PFSK-1 (cell line): Measurements from ENCODE around the gene EYA2.

Source experiments
- FOXP2 ChIP-seq: optimal IDR thresholded peaks from 2 replicates; pipeline ENCODE3; 2011; ENCODE audit warnings: borderline replicate concordance, control low read depth, inconsistent platforms; ENCODE audit not compliant: insufficient read depth; ENCODE audit errors: extremely low read length, extremely low read depth
- POLR2AphosphoS5 ChIP-seq: IDR thresholded peaks from 2 replicates; pipeline ENCODE4 v1.6.1; 2012; ENCODE audit warnings: low read depth, mild to moderate bottlenecking, control low read depth, low read length, moderate library complexity
- SIN3A ChIP-seq: IDR thresholded peaks from 2 replicates; pipeline ENCODE4 v1.6.1; 2012; ENCODE audit warnings: mild to moderate bottlenecking, low read length, moderate library complexity, borderline replicate concordance; ENCODE audit not compliant: insufficient read depth
- TAF1 ChIP-seq: IDR thresholded peaks from 2 replicates; pipeline ENCODE4 v1.6.1; 2012; ENCODE audit warnings: low read length, control low read depth, borderline replicate concordance; ENCODE audit not compliant: insufficient read depth
- TF ChIP-seq, protein P1 (sequence below), 2 experiments: IDR thresholded peaks; 2 replicates each; pipeline versions ENCODE4 v1.6.1 to v1.8.0; 2011 to 2012; ENCODE audit warnings: low read depth in 2 of 2, low read length in 2 of 2, control low read depth in 1 of 2, inconsistent platforms in 1 of 2, mild to moderate bottlenecking in 1 of 2, moderate library complexity in 1 of 2; ENCODE audit not compliant: insufficient read depth in 1 of 2

EYA2 gene

DNA sequence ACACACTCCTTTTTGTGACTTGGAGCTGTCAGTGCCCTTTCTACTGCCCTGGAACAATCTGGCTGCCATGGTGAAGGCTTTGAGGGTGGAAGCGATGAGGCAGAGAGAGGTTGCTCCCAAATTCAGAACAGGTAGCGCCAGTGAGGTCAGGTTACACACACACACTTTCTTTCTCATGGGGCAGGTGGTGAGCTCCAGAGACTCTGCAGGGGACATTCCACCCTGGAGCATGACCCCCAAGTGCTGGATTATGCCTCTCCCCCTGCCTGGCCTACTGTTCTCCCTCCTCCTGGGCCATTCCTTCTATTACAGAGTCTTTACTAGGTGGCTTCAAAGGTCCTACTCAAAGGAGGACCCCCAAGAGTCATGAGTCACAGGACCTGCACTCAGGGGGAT, 98.0 kb downstream of the EYA2 start:
- TF ChIP-seq, protein P1, sequence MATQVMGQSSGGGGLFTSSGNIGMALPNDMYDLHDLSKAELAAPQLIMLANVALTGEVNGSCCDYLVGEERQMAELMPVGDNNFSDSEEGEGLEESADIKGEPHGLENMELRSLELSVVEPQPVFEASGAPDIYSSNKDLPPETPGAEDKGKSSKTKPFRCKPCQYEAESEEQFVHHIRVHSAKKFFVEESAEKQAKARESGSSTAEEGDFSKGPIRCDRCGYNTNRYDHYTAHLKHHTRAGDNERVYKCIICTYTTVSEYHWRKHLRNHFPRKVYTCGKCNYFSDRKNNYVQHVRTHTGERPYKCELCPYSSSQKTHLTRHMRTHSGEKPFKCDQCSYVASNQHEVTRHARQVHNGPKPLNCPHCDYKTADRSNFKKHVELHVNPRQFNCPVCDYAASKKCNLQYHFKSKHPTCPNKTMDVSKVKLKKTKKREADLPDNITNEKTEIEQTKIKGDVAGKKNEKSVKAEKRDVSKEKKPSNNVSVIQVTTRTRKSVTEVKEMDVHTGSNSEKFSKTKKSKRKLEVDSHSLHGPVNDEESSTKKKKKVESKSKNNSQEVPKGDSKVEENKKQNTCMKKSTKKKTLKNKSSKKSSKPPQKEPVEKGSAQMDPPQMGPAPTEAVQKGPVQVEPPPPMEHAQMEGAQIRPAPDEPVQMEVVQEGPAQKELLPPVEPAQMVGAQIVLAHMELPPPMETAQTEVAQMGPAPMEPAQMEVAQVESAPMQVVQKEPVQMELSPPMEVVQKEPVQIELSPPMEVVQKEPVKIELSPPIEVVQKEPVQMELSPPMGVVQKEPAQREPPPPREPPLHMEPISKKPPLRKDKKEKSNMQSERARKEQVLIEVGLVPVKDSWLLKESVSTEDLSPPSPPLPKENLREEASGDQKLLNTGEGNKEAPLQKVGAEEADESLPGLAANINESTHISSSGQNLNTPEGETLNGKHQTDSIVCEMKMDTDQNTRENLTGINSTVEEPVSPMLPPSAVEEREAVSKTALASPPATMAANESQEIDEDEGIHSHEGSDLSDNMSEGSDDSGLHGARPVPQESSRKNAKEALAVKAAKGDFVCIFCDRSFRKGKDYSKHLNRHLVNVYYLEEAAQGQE (IDR thresholded peaks at IDR 0.05; ENCODE audit: insufficient read depth in 1 of 2, low read depth in 2 of 2, low read length in 2 of 2) = no peak
- TF ChIP-seq TAF1 (no peak), FOXP2 (no peak), POLR2AphosphoS5 (no peak), SIN3A (no peak)

DNA sequence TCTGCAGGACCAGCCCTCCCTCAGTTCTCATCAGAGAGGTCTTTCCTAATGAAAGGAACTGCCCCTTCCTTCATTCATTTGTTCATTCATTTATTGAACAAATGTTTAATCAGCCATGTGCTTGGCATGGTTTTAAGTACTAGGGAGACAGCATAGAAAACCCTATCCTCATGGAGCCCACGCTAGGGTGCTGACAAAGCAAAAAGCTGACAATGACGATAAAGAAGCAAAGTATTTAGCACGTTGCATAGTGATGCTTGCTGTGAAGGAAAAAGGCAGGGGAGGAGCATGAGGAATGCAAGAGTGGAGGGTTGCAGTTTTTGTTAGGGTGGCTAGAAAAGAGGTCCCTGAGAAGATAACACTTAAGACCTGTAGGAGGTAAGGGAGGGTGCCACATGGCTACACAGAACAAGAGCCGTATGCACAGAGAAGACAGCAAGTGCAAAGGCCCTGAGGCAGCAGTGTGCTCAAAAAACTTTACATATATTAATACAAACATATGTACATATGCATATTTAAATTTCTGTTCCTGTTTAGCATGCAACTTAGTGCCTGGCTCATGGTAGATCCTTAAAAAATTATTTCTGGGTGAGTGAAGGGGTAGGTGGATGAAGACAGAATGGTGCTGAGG, 98.9 kb downstream of the EYA2 start:
- TF ChIP-seq POLR2AphosphoS5 = no peak
- no peak for TF ChIP-seq SIN3A
- TF ChIP-seq, protein P1 (IDR thresholded peaks at IDR 0.05; ENCODE audit: insufficient read depth in 1 of 2, low read depth in 2 of 2, low read length in 2 of 2) = no peak
- no peak for TF ChIP-seq FOXP2

DNA sequence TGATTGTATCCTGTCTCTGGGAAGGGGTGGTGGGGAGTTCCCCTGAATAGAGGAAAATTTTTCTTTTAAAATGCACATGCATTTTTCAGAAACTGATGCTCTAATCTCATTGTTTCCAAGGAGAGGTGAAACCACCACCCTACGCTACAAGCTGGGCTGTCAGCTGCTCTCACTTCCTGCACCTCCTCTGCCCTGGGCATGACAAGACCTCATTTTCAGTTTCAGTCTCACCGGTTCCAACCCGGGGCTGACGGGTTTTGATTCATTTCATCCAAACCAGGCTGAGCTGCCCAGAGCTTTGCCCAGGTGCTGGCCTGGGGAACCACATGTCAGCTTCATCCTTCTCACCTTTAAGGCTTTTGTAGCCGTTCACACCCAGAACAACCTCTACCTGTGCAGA, 99.7 kb downstream of the EYA2 start:
- TF ChIP-seq, protein P1 (IDR thresholded peaks at IDR 0.05; ENCODE audit: insufficient read depth in 1 of 2, low read depth in 2 of 2, low read length in 2 of 2) = no peak

DNA sequence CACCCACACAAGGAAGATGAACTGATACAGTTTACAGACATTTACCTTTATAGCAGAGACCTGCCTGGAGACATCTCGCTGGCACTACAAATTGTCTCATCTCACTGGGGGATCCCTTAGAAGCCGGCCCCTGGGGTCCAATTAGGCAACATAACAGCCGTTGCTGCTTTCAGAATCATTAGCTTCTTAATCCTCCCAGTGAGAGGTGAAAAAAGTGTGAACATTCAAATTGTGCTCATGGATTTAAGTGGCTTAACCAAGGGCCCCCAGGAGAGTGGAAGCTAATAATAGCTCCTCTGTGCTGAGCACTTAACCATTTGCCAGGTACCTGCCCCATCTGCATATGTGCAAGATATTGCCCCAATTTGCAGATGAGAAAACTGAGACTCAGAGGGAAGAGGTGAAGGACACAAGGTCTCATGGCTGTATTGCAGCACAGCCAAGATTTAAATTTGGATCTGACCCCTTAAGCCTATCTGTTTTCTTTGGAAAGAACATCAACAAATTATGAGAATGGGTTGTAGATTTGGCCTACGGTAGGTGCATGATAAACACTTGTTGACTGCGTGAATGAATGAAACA, 101.0 kb downstream of the EYA2 start:
- TF ChIP-seq SIN3A (no peak), FOXP2 (no peak), TAF1 (no peak), POLR2AphosphoS5 (no peak)
- TF ChIP-seq, protein P1 (IDR thresholded peaks at IDR 0.05; ENCODE audit: insufficient read depth in 1 of 2, low read depth in 2 of 2, low read length in 2 of 2) = no peak

DNA sequence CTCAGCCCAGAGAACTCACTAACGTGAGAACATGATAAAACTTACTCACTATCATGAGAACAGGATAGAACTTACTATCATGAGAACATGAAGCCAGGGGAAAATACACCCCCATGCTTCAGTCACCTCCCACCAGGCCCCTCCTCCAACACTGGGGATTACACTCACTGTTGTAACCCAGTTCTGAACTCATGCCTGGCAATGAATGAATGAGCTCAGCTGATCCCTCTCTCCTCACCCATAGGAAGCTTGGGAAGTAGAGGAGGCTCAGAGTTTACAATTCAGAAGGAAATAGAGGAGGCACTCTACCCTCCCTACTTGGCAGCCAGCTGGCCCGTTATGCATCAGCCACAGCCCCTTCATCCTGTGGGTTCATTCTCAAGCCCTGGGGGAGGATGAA, 102.5 kb downstream of the EYA2 start:
- TF ChIP-seq SIN3A (no peak), TAF1 (no peak), FOXP2 (no peak), POLR2AphosphoS5 (no peak)
- TF ChIP-seq, protein P1 (IDR thresholded peaks at IDR 0.05; ENCODE audit: insufficient read depth in 1 of 2, low read depth in 2 of 2, low read length in 2 of 2) = no peak
